T-helper 2 cell treated with Interferon-gamma antibody and Interleukin-4, amounts not matched to agents 5 μg/mL and 100 μg/mL, for 36 hours (primary cell): ENCODE results near the gene SPACA4.

Source experiments
- DNase-seq: peaks from one replicate; pipeline ENCODE4 v3.0.0; 2021; ENCODE audit warnings: low spot score
- H3K27ac Mint-ChIP-seq: one replicate; pipeline ENCODE4 v1.8.0; 2021; ENCODE audit warnings: mild to moderate bottlenecking, mixed read lengths
- H3K27me3 Mint-ChIP-seq: one replicate; pipeline ENCODE4 v1.8.0; 2021; ENCODE audit warnings: low read depth, mixed read lengths
- H3K36me3 Mint-ChIP-seq: one replicate; pipeline ENCODE4 v1.8.0; 2021; ENCODE audit warnings: low read depth, mixed read lengths
- H3K4me1 Mint-ChIP-seq: one replicate; pipeline ENCODE4 v1.8.0; 2021; ENCODE audit warnings: low read depth, mixed read lengths
- H3K4me3 Mint-ChIP-seq: one replicate; pipeline ENCODE4 v1.8.0; 2022; ENCODE audit warnings: mild to moderate bottlenecking, moderate library complexity, mixed read lengths
- H3K9me3 Mint-ChIP-seq: one replicate; pipeline ENCODE4 v1.8.0; 2021; ENCODE audit warnings: mixed read lengths

The SPACA4 gene

DNA sequence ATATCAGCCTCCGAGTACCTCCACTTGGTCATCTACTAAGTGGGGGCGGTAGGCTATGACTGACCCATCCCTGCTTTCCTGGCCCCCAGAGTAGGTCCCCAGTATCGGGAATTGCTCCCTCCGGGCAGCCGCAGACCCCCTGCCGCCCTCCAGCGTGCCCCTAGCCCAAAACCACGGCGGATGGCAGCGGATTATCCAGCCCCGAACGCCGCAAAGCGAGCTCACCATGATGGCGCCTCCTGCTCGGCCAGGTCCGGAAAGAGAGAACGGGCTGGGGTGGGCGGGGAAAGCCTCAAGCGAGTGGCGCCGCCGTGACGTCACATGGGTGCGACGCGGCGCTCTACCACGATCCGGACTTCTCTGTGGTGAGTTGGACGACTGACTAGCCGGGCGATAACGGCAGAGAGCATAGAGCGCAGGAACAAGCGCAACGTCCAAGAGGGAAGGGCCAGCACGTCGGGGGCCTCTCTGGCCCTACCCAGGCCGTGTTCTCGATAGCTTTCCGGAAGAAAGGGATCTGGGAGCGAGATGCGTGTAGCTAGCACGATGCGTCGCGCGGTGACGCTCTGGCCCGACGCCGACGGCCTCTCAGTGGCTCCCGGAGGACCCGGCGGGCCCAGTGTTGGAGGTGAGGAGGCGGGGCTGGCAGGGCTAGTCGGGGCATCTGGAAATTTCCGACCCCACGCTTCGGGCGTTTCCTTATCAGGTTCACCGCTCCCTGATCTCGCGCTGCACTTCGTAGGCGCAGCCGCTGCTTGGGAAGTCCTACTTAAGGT, 12.6 kb downstream of the SPACA4 start, which contains the start of the genes RPL18 and SPHK2:
RPL18 (minus strand) TSS at position 263 of the 776 bp plus-strand sequence; CDS start at position 228, 35 bp downstream.
SPHK2 (plus strand) TSS at position 591 of the 776 bp plus-strand sequence. CDS start 1,009 bp downstream, outside the sequence.
- H3K4me1 Mint-ChIP-seq: peaks cover 34% of the 10 kb centered on the region

DNA sequence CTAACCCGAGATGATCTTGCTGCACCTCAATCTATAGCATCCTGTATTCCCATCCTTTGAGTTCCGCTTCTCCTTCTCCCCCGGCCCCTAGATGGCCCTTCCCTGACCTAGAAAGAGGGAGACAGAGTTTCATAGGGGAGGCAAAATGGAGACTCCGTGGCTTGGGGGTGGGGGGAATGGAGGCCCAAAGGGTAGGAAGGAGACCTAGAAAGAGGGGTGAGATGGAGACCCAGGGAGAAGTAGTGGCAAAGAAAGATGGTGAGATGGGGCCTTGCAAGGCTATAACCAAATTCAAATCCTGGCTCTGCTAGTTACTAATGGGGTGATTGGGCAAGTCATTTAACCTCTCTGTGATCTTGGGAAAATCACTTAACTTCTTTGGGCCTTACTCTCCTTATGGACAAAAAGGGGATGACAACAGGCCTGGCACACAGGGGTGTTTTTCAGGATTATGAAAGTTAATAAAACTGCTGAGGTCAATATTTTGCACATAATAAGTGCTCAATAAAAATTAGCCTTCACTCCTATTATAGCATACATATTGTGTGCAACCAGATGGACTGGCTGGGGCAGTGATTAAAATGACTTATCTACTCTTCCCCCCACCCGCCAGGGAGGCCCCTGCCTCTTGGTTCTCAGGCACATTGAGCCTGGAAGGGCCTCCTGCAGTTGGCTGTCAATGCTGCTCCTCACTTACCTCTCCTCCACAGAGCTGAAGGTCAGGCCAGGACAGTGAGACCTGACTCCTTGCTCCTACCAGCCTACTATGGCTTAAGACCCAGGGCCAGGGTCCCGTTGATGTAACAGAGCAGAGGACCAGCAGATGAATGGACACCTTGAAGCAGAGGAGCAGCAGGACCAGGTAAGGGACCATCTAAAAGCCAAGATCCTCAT, 13.4 kb downstream of the SPACA4 start:
- H3K27me3 Mint-ChIP-seq: no peaks in the 10 kb centered on the region
- H3K4me3 Mint-ChIP-seq: peak overlapping the region; percentile 97
- peak overlapping the region; percentile 99 for H3K27ac Mint-ChIP-seq
- peaks cover 39% of the 10 kb centered on the region for H3K4me1 Mint-ChIP-seq
- no peak for DNase-seq
- H3K9me3 Mint-ChIP-seq: no peaks in the 10 kb centered on the region
- H3K36me3 Mint-ChIP-seq: peaks cover 59% of the 10 kb centered on the region

More for the DNA sequence above, 12.6 kb downstream of the SPACA4 start, which contains the start of the genes RPL18 and SPHK2:
- peak; percentile 98 for DNase-seq
- Mint-ChIP-seq H3K27ac (peak within 1 kb of the TSS; percentile 99), H3K9me3 (no peaks in the 10 kb centered on the region), H3K27me3 (no peaks in the 10 kb centered on the region), H3K4me3 (peak within 1 kb of the TSS; percentile 97), H3K36me3 (peaks cover 59% of the 10 kb centered on the region)

DNA sequence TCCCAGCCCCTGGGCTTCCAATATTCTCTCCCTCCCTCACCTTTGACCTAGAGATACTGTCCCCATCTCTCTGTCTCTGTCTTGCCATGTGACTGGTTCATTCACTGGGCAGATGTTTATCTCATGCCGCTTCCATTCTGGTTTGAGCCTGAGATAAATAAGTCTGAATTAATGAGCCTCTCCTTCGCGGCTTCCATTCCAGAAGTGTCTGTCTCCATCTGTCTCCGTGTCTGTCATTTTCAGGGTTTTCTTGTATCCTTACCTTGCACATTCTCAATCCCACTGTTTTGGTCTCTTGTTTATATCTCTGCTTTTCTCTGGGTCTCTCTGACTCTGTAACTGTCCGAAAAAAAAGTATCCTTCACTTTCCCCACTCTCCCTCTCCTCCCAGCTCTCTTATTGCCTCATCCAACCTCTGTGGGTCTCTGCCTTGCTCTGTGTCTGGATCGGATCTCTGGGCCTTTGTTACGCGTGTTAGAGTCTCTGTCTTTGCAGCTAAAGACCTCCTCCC, 17.1 kb downstream of the SPACA4 start:
- peaks cover 26% of the 10 kb centered on the region for H3K36me3 Mint-ChIP-seq
- H3K27ac Mint-ChIP-seq: peak overlapping the region; percentile 98
- peak overlapping the region; percentile 90 for H3K4me3 Mint-ChIP-seq
- no peak for DNase-seq
- H3K4me1 Mint-ChIP-seq: peaks cover 32% of the 10 kb centered on the region
- no peaks in the 10 kb centered on the region for H3K9me3 Mint-ChIP-seq
- no peaks in the 10 kb centered on the region for H3K27me3 Mint-ChIP-seq

DNA sequence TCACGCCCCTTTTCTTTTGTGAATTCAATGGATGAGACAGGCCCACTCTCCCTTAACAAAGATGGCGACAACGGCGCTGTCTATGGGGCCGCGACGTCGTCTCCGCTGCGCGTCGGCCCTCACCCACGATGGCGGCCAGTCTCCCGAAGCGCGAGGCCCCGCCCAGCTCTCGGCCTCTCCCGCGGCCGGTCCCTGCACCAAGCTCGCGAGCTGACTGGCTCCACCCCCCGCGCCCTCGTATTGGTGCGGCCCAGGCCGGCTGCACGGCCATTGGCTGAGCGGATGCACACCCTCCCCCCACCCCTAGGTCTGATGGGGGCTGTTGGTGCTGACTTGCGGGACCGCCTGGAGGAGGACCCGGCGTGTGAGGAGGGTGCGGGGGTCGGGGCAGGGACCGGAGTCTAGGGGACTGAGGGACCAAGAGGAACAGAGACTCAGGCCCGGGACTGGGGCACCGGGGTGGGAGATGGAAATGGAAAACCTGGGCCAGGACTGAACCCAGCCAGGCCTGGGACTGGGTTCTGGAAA, 17.6 kb downstream of the SPACA4 start:
- H3K36me3 Mint-ChIP-seq: peaks cover 27% of the 10 kb centered on the region
- DNase-seq: peak; percentile 98
- no peaks in the 10 kb centered on the region for H3K27me3 Mint-ChIP-seq
- peaks cover 32% of the 10 kb centered on the region for H3K4me1 Mint-ChIP-seq
- peak overlapping the region; percentile 90 for H3K4me3 Mint-ChIP-seq
- no peaks in the 10 kb centered on the region for H3K9me3 Mint-ChIP-seq
- peak overlapping the region; percentile 98 for H3K27ac Mint-ChIP-seq

DNA sequence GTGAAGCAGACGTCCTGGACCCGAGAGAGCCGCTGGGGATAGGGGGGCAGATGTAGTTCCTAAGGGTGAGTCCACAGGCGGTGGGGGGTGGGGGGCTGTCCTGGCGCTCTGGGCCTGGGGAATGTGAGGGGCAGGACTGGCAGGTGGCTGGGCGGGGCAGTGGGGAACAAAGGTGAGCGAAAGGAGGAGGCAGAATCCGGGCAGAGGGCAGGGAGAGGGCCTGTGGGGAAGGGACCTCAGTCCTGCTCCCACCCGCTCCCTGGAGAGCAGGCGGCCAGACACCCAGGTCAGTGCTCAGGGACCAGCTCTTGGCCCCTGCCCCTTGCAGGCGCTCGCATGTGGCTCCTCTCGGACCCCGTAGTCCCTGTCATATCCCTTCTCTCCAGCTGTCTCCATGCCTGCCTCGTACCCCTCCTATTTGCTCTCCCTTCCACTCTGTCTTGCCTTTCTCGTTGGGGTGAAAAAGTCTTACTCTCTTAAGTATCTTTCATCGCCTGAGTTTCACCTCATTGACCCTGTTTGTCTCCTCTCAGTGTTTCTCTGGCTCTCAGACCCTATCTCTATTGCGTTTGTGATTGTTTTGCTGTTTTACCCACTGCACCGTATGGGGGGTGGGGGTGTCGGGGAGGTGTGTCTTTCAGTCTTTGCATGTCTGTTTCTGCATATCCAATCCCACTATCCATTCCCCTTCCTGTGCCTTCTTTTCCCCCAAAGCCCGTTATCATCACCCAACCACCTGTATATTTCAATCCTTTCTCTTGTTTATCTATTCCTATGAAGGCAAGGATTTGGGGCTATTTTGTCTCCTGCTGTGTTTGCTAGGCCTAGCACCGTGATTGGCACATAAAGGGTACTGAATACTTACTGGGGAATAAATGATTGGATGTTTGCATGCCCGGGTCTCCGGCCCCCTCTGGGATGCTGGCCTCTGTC, 18.5 kb downstream of the SPACA4 start:
- no peak for DNase-seq

DNA sequence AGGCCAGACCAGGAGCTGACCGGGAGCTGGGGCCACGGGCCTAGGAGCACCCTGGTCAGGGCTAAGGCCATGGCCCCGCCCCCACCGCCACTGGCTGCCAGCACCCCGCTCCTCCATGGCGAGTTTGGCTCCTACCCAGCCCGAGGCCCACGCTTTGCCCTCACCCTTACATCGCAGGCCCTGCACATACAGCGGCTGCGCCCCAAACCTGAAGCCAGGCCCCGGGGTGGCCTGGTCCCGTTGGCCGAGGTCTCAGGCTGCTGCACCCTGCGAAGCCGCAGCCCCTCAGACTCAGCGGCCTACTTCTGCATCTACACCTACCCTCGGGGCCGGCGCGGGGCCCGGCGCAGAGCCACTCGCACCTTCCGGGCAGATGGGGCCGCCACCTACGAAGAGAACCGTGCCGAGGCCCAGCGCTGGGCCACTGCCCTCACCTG, 19.4 kb downstream of the SPACA4 start:
- peaks cover 31% of the 10 kb centered on the region for H3K36me3 Mint-ChIP-seq
- no peaks in the 10 kb centered on the region for H3K27me3 Mint-ChIP-seq
- H3K4me3 Mint-ChIP-seq: no peak overlapping the region
- H3K27ac Mint-ChIP-seq: no peak overlapping the region
- no peaks in the 10 kb centered on the region for H3K9me3 Mint-ChIP-seq
- no peak for DNase-seq
- peaks cover 21% of the 10 kb centered on the region for H3K4me1 Mint-ChIP-seq

More for the DNA sequence above, 18.5 kb downstream of the SPACA4 start:
- Mint-ChIP-seq H3K27ac (peak overlapping the region; percentile 65), H3K9me3 (no peaks in the 10 kb centered on the region), H3K4me3 (peak overlapping the region; percentile 90), H3K36me3 (peaks cover 26% of the 10 kb centered on the region), H3K27me3 (no peaks in the 10 kb centered on the region), H3K4me1 (peaks cover 25% of the 10 kb centered on the region)

DNA sequence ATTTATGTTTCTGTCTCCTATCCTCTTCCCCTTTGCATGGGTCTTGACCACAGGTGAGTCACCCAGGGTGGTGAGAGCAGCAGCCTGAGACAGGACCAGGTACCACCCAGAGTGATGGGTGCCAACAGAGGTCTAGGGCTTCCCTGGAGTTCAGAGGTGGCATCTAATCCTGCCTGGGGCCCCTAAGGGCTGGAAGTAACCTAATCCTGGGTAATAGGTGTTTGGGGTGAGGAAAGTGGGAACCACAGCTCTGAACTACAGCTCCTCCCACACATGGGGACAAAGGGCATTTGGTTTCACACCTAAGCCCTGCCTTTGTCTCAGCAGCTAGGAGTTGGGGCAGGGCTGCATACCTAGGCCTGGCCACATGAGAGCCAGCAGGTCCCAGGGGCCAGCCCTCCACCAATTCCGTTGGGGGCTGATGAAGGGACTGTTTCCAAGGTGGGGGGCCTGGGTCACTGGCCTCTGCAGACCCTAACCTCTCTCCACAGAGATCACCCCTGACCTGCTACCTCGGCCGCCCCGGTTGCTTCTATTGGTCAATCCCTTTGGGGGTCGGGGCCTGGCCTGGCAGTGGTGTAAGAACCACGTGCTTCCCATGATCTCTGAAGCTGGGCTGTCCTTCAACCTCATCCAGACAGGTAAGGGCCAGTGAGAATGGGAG, 20.8 kb downstream of the SPACA4 start:
- no peaks in the 10 kb centered on the region for H3K9me3 Mint-ChIP-seq
- DNase-seq: no peak
- H3K27ac Mint-ChIP-seq: no peak overlapping the region
- no peaks in the 10 kb centered on the region for H3K27me3 Mint-ChIP-seq
- H3K4me3 Mint-ChIP-seq: no peak overlapping the region
- H3K4me1 Mint-ChIP-seq: peaks cover 20% of the 10 kb centered on the region
- H3K36me3 Mint-ChIP-seq: peaks cover 25% of the 10 kb centered on the region

DNA sequence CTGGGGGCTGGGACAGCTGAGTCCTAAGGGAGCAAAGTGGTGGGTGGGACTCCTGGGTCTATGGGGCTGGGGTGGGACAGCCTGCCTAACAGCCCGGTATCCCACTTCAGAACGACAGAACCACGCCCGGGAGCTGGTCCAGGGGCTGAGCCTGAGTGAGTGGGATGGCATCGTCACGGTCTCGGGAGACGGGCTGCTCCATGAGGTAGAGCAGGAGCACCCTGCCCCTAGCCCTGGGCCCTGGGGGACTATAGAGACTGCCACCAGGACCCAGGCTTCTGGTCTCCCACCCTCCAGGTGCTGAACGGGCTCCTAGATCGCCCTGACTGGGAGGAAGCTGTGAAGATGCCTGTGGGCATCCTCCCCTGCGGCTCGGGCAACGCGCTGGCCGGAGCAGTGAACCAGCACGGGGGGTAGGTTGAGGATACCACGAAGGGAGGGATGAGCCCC, 21.3 kb downstream of the SPACA4 start:
- Mint-ChIP-seq H3K4me1 (peaks cover 18% of the 10 kb centered on the region), H3K27me3 (no peaks in the 10 kb centered on the region), H3K4me3 (no peak overlapping the region), H3K27ac (no peak overlapping the region), H3K9me3 (no peaks in the 10 kb centered on the region), H3K36me3 (peaks cover 23% of the 10 kb centered on the region)
- DNase-seq: no peak

DNA sequence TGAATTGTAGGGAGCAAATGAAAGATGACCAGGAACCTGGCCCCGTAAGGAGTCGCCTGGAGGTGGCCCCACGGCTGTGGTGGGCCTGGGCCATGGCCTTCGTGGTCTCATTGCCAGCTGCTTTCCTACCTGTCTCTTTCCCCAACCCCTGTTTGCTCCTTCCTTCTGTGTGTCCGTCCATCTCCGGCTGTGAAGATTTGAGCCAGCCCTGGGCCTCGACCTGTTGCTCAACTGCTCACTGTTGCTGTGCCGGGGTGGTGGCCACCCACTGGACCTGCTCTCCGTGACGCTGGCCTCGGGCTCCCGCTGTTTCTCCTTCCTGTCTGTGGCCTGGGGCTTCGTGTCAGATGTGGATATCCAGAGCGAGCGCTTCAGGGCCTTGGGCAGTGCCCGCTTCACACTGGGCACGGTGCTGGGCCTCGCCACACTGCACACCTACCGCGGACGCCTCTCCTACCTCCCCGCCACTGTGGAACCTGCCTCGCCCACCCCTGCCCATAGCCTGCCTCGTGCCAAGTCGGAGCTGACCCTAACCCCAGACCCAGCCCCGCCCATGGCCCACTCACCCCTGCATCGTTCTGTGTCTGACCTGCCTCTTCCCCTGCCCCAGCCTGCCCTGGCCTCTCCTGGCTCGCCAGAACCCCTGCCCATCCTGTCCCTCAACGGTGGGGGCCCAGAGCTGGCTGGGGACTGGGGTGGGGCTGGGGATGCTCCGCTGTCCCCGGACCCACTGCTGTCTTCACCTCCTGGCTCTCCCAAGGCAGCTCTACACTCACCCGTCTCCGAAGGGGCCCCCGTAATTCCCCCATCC, 22.1 kb downstream of the SPACA4 start:
- H3K4me1 Mint-ChIP-seq: peaks cover 16% of the 10 kb centered on the region
- no peaks in the 10 kb centered on the region for H3K27me3 Mint-ChIP-seq
- peaks cover 18% of the 10 kb centered on the region for H3K36me3 Mint-ChIP-seq
- H3K4me3 Mint-ChIP-seq: no peak overlapping the region
- H3K27ac Mint-ChIP-seq: peak overlapping the region; percentile 65
- H3K9me3 Mint-ChIP-seq: no peaks in the 10 kb centered on the region
- DNase-seq: no peak

DNA sequence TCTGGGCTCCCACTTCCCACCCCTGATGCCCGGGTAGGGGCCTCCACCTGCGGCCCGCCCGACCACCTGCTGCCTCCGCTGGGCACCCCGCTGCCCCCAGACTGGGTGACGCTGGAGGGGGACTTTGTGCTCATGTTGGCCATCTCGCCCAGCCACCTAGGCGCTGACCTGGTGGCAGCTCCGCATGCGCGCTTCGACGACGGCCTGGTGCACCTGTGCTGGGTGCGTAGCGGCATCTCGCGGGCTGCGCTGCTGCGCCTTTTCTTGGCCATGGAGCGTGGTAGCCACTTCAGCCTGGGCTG, 22.7 kb downstream of the SPACA4 start:
- Mint-ChIP-seq H3K36me3 (peaks cover 16% of the 10 kb centered on the region), H3K27me3 (no peaks in the 10 kb centered on the region), H3K4me3 (no peak overlapping the region), H3K9me3 (no peaks in the 10 kb centered on the region), H3K27ac (no peak overlapping the region), H3K4me1 (peaks cover 17% of the 10 kb centered on the region)
- DNase-seq: no peak

DNA sequence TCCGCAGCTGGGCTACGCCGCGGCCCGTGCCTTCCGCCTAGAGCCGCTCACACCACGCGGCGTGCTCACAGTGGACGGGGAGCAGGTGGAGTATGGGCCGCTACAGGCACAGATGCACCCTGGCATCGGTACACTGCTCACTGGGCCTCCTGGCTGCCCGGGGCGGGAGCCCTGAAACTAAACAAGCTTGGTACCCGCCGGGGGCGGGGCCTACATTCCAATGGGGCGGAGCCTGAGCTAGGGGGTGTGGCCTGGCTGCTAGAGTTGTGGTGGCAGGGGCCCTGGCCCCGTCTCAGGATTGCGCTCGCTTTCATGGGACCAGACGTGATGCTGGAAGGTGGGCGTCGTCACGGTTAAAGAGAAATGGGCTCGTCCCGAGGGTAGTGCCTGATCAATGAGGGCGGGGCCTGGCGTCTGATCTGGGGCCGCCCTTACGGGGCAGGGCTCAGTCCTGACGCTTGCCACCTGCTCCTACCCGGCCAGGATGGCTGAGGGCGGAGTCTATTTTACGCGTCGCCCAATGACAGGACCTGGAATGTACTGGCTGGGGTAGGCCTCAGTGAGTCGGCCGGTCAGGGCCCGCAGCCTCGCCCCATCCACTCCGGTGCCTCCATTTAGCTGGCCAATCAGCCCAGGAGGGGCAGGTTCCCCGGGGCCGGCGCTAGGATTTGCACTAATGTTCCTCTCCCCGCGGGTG, 23.2 kb downstream of the SPACA4 start:
- no peak overlapping the region for H3K4me3 Mint-ChIP-seq
- no peaks in the 10 kb centered on the region for H3K27me3 Mint-ChIP-seq
- H3K9me3 Mint-ChIP-seq: no peaks in the 10 kb centered on the region
- DNase-seq: no peak
- H3K27ac Mint-ChIP-seq: no peak overlapping the region
- peaks cover 16% of the 10 kb centered on the region for H3K4me1 Mint-ChIP-seq
- peaks cover 16% of the 10 kb centered on the region for H3K36me3 Mint-ChIP-seq
